GM12801 (cell line): ENCODE measurements around the gene SLC25A4.

Experiments used
- TF ChIP-seq, protein P1 (sequence below): IDR thresholded peaks from one replicate; pipeline ENCODE4 v1.5.1; 2011; ENCODE audit warnings: control low read depth; ENCODE audit not compliant: insufficient read length; ENCODE audit errors: extremely low read depth

The SLC25A4 gene

GRCh38 chr4:185138161-185138560 is 4.9 kb upstream of the SLC25A4 start:
- TF ChIP-seq, protein P1, sequence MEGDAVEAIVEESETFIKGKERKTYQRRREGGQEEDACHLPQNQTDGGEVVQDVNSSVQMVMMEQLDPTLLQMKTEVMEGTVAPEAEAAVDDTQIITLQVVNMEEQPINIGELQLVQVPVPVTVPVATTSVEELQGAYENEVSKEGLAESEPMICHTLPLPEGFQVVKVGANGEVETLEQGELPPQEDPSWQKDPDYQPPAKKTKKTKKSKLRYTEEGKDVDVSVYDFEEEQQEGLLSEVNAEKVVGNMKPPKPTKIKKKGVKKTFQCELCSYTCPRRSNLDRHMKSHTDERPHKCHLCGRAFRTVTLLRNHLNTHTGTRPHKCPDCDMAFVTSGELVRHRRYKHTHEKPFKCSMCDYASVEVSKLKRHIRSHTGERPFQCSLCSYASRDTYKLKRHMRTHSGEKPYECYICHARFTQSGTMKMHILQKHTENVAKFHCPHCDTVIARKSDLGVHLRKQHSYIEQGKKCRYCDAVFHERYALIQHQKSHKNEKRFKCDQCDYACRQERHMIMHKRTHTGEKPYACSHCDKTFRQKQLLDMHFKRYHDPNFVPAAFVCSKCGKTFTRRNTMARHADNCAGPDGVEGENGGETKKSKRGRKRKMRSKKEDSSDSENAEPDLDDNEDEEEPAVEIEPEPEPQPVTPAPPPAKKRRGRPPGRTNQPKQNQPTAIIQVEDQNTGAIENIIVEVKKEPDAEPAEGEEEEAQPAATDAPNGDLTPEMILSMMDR, result no peak

DNA sequence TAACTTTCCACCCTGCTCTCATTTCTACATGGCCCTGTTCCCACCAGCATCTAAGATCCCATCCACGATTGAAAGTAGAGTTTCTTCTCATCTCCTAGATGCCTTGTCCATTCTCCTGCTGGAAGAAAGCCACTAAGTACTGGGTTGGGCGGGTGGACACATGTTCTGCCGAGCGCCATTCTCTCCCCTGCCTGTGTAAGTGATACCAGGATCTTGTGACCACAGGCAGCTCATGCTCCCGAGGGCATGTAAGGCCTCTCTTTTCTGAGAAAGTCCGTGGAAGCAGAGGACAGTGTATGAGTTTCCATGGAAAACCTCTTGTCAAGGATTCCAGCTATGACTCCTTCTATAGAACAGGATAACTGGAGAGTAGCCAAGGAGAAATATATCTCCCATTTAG is 3.3 kb upstream of the SLC25A4 start:
- TF ChIP-seq, protein P1, result no peak

- TF ChIP-seq, protein P1, result no peak
These were observed 1.3 kb upstream of the SLC25A4 start for GRCh38 chr4:185141777-185142176.

DNA sequence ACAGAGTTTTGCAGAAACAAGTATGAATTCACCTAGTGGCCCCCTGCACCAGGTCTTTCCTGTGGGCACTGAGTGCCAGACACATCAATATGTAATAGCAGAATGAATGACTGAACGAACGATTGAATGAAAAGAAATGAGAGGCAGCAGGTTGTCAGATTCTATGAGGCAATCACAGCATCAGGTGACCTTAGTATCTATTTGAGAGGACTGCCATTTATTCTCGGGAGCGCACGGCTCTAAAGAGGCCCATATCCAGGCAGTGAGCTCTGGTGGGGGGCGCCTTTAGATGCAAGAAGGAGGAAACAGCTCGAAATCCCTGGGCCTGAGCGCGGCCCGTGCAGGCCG is 528 bp upstream of the SLC25A4 start:
- TF ChIP-seq, protein P1, result no peak

- TF ChIP-seq, protein P1, result no peak
These were observed 519 bp downstream of the SLC25A4 start for GRCh38 chr4:185143601-185143969.

DNA sequence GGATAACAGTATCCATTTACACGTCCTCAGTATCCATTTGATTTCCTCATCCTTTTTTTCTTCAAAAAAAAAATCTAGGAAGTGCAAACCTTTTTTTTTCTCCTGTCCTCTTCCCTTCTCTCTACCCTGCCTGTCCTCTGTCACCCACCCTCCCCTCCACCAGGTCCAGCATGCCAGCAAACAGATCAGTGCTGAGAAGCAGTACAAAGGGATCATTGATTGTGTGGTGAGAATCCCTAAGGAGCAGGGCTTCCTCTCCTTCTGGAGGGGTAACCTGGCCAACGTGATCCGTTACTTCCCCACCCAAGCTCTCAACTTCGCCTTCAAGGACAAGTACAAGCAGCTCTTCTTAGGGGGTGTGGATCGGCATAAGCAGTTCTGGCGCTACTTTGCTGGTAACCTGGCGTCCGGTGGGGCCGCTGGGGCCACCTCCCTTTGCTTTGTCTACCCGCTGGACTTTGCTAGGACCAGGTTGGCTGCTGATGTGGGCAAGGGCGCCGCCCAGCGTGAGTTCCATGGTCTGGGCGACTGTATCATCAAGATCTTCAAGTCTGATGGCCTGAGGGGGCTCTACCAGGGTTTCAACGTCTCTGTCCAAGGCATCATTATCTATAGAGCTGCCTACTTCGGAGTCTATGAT is 1.7 kb downstream of the SLC25A4 start:
- TF ChIP-seq, protein P1, result no peak

DNA sequence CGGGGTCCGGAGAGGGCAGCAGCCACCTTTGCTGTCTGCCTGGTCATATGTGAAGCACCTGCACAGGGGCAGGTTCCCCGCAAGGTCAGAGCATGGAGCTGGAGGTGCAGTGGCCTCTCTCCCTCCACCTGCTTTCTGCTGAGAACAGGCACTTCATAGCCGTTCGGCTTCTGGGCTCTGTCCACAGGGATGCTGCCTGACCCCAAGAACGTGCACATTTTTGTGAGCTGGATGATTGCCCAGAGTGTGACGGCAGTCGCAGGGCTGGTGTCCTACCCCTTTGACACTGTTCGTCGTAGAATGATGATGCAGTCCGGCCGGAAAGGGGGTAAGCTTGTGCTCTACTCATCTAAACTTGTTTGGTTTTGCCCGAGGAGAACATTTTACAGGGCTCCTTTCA is 2.5 kb downstream of the SLC25A4 start:
- TF ChIP-seq, protein P1, result no peak
